PFSK-1 (cell line): Measurements from ENCODE around the gene GARIN5A.

Experiments
- FOXP2 ChIP-seq: optimal IDR thresholded peaks from 2 replicates; pipeline ENCODE3; 2011; ENCODE audit warnings: borderline replicate concordance, control low read depth, inconsistent platforms; ENCODE audit not compliant: insufficient read depth; ENCODE audit errors: extremely low read length, extremely low read depth
- POLR2AphosphoS5 ChIP-seq: IDR thresholded peaks from 2 replicates; pipeline ENCODE4 v1.6.1; 2012; ENCODE audit warnings: low read depth, mild to moderate bottlenecking, control low read depth, low read length, moderate library complexity
- SIN3A ChIP-seq: IDR thresholded peaks from 2 replicates; pipeline ENCODE4 v1.6.1; 2012; ENCODE audit warnings: mild to moderate bottlenecking, low read length, moderate library complexity, borderline replicate concordance; ENCODE audit not compliant: insufficient read depth
- TF ChIP-seq, protein P1 (sequence below), 2 experiments: IDR thresholded peaks; 2 replicates each; pipeline versions ENCODE4 v1.6.1 to v1.8.0; 2011 to 2012; ENCODE audit warnings: low read depth in 2 of 2, low read length in 2 of 2, control low read depth in 1 of 2, inconsistent platforms in 1 of 2, mild to moderate bottlenecking in 1 of 2, moderate library complexity in 1 of 2; ENCODE audit not compliant: insufficient read depth in 1 of 2

GRCh38 chr19:50449236-50449899 lies 27.3 kb downstream of the GARIN5A start:
- no peak for TF ChIP-seq POLR2AphosphoS5
- TF ChIP-seq, protein P1, sequence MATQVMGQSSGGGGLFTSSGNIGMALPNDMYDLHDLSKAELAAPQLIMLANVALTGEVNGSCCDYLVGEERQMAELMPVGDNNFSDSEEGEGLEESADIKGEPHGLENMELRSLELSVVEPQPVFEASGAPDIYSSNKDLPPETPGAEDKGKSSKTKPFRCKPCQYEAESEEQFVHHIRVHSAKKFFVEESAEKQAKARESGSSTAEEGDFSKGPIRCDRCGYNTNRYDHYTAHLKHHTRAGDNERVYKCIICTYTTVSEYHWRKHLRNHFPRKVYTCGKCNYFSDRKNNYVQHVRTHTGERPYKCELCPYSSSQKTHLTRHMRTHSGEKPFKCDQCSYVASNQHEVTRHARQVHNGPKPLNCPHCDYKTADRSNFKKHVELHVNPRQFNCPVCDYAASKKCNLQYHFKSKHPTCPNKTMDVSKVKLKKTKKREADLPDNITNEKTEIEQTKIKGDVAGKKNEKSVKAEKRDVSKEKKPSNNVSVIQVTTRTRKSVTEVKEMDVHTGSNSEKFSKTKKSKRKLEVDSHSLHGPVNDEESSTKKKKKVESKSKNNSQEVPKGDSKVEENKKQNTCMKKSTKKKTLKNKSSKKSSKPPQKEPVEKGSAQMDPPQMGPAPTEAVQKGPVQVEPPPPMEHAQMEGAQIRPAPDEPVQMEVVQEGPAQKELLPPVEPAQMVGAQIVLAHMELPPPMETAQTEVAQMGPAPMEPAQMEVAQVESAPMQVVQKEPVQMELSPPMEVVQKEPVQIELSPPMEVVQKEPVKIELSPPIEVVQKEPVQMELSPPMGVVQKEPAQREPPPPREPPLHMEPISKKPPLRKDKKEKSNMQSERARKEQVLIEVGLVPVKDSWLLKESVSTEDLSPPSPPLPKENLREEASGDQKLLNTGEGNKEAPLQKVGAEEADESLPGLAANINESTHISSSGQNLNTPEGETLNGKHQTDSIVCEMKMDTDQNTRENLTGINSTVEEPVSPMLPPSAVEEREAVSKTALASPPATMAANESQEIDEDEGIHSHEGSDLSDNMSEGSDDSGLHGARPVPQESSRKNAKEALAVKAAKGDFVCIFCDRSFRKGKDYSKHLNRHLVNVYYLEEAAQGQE (IDR thresholded peaks at IDR 0.05; ENCODE audit: insufficient read depth in 1 of 2, low read depth in 2 of 2, low read length in 2 of 2), result no peak
- no peak for TF ChIP-seq FOXP2
- no peak for TF ChIP-seq SIN3A
